Measurements from ENCODE around the gene S100P. TPM values are rescaled to one million over a fixed set of nuclear protein-coding genes. Genes with fewer than 3 reads are reported as not detected.

S100P gene
- total and polyA plus RNA-seq, 4 donors = 34.2 to 118 (median 51.6) TPM

DNA sequence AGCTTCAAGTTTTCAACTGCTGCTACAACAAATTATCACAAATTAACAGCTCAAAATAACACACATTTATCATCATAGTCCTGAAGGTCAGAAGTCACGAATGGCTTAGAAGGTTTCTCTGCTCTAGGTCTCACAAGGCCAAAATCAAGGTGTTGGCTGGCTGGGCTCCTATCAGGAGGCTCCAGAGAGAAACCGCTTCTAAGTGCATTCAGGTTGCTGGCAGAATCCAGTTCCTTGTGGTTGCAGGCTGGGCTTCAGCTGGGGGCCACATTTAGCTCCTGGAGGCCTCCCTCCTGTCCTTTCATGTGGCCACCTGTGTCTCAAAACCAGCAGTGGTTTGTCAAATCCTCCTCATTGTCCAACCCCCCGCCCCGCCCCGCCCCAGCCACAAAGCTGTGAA lies 37.8 kb upstream of the S100P start:
- Histone ChIP-seq H3K4me3 (no peak overlapping the region), H3K4me1 (ENCODE audit: control insufficient read depth in 5 of 5, insufficient read depth in 5 of 5, low read length in 5 of 5) (peaks cover 0 to 6% (median 0%) of the 10 kb centered on the region in 5 donors), H3K9ac (ENCODE audit: insufficient read depth in 1 of 2, low read length in 2 of 2) (no peak overlapping the region), H3K36me3 (ENCODE audit: control insufficient read depth in 4 of 4, insufficient read depth in 4 of 4, low read length in 4 of 4) (no peaks in the 10 kb centered on the region), H3K9me3 (ENCODE audit: control insufficient read depth in 4 of 4, insufficient read depth in 3 of 4, low read length in 3 of 4) (no peaks in the 10 kb centered on the region), H3K27ac (ENCODE audit: low read depth in 1 of 2, low read length in 1 of 2) (no peak overlapping the region), H3K27me3 (ENCODE audit: control insufficient read depth in 3 of 3, insufficient read depth in 3 of 3, low read length in 2 of 3) (peaks cover 0 to 17% (median 9%) of the 10 kb centered on the region in 3 donors)
- no peak for TF ChIP-seq CTCF (IDR thresholded peaks at IDR 0.05; ENCODE audit: control extremely low read depth, extremely low read depth)
- no peak for ATAC-seq (ENCODE audit: insufficient read depth, low FRiP score)
- WGBS, 2 donors = 95 to 98% methylated on average over 5 of the region's 5 CpGs
- no peak for DNase-seq

GRCh38 chr4:6657242-6658208 lies 36.2 kb upstream of the S100P start:
- ATAC-seq (ENCODE audit: insufficient read depth, low FRiP score) = no peak
- 68 to 69% methylated on average over 65 of the region's 65 CpGs for WGBS, 2 donors
- Histone ChIP-seq H3K4me1 (ENCODE audit: control insufficient read depth in 5 of 5, insufficient read depth in 5 of 5, low read length in 5 of 5) (peaks cover 0 to 6% (median 0%) of the 10 kb centered on the region in 5 donors), H3K27me3 (ENCODE audit: control insufficient read depth in 3 of 3, insufficient read depth in 3 of 3, low read length in 2 of 3) (peaks cover 0 to 22% (median 20%) of the 10 kb centered on the region in 3 donors), H3K4me3 (no peak overlapping the region), H3K9ac (ENCODE audit: insufficient read depth in 1 of 2, low read length in 2 of 2) (no peak overlapping the region), H3K36me3 (ENCODE audit: control insufficient read depth in 4 of 4, insufficient read depth in 4 of 4, low read length in 4 of 4) (no peaks in the 10 kb centered on the region), H3K27ac (ENCODE audit: low read depth in 1 of 2, low read length in 1 of 2) (no peak overlapping the region), H3K9me3 (ENCODE audit: control insufficient read depth in 4 of 4, insufficient read depth in 3 of 4, low read length in 3 of 4) (no peaks in the 10 kb centered on the region)
- no peak for DNase-seq
- TF ChIP-seq CTCF (IDR thresholded peaks at IDR 0.05; ENCODE audit: control extremely low read depth, extremely low read depth) = no peak

DNA sequence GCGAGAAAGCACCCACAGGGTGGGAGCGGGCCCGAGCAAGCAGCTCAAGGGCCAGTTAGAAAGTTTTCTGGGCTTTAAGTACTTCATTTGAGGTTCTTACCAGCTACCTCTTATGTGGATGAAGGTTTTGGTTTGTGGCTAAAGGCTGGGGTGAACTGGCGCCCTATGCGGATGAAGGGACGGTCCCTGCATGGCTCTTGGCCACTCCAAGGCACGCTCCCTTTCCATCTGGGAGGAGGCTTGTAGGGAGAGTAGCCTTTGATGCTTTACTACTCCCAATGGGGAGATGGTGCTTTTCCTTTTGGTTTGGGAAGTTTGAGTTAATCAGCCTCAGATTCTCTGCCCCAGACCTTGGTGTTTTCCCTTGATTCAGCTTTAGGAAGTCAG lies 35.5 kb upstream of the S100P start:
- Histone ChIP-seq H3K27me3 (ENCODE audit: control insufficient read depth in 3 of 3, insufficient read depth in 3 of 3, low read length in 2 of 3) (peaks cover 0 to 27% (median 26%) of the 10 kb centered on the region in 3 donors), H3K9ac (ENCODE audit: insufficient read depth in 1 of 2, low read length in 2 of 2) (no peak overlapping the region), H3K9me3 (ENCODE audit: control insufficient read depth in 4 of 4, insufficient read depth in 3 of 4, low read length in 3 of 4) (no peaks in the 10 kb centered on the region), H3K36me3 (ENCODE audit: control insufficient read depth in 4 of 4, insufficient read depth in 4 of 4, low read length in 4 of 4) (no peaks in the 10 kb centered on the region), H3K4me3 (no peak overlapping the region), H3K4me1 (ENCODE audit: control insufficient read depth in 5 of 5, insufficient read depth in 5 of 5, low read length in 5 of 5) (peaks cover 0 to 6% (median 0%) of the 10 kb centered on the region in 5 donors), H3K27ac (ENCODE audit: low read depth in 1 of 2, low read length in 1 of 2) (no peak overlapping the region)
- ATAC-seq (ENCODE audit: insufficient read depth, low FRiP score) = no peak
- 79 to 88% methylated on average over 7 of the region's 7 CpGs for WGBS, 2 donors
- DNase-seq = no peak
- no peak for TF ChIP-seq CTCF (IDR thresholded peaks at IDR 0.05; ENCODE audit: control extremely low read depth, extremely low read depth)

All from lung (tissue), 12 donors.